Measurements from ENCODE around the gene SLC4A5.
"Not testable (repeated sequence)": the region's sequence is repeated elsewhere in the genome, so short reads cannot be mapped to it uniquely, and the experiment has no call there.

SLC4A5 gene

GRCh38 chr2:74198461-74199274 is 144.5 kb downstream of the SLC4A5 start, which contains the start of gene MTHFD2:
MTHFD2 (plus strand) TSS chr2:74198615; CDS start chr2:74198642, 27 bp downstream.
- peak; percentile 91 for DNase-seq (ENCODE audit: low spot score)

GRCh38 chr2:74198023-74198460 is 145.2 kb downstream of the SLC4A5 start:
- DNase-seq (ENCODE audit: low spot score) = peak; percentile 97

GRCh38 chr2:74197049-74197448 is 146.2 kb downstream of the SLC4A5 start:
- no peak for DNase-seq (ENCODE audit: low spot score)

GRCh38 chr2:74194799-74195198 is 148.4 kb downstream of the SLC4A5 start:
- no peak for DNase-seq (ENCODE audit: low spot score)

GRCh38 chr2:74191596-74192380 is 151.4 kb downstream of the SLC4A5 start:
- no peak for DNase-seq (ENCODE audit: low spot score)

- DNase-seq (ENCODE audit: low spot score) = no peak
These were observed 154.5 kb downstream of the SLC4A5 start for GRCh38 chr2:74188696-74189095.

- peak; percentile 18 for DNase-seq (ENCODE audit: low spot score)
These were observed 155.1 kb downstream of the SLC4A5 start for GRCh38 chr2:74188018-74188601.

- DNase-seq (ENCODE audit: low spot score) = not testable (repeated sequence)
These were observed 156.5 kb downstream of the SLC4A5 start for GRCh38 chr2:74186706-74187105.

- DNase-seq (ENCODE audit: low spot score) = no peak
These were observed 157.2 kb downstream of the SLC4A5 start for GRCh38 chr2:74186038-74186437.

- DNase-seq (ENCODE audit: low spot score) = no peak
These were observed 159.3 kb downstream of the SLC4A5 start for GRCh38 chr2:74183878-74184277.

GRCh38 chr2:74181739-74182138 is 161.5 kb downstream of the SLC4A5 start:
- no peak for DNase-seq (ENCODE audit: low spot score)

GRCh38 chr2:74179063-74179865 is 164.0 kb downstream of the SLC4A5 start:
- no peak for DNase-seq (ENCODE audit: low spot score)

- DNase-seq (ENCODE audit: low spot score) = peak; percentile 95
These were observed 164.8 kb downstream of the SLC4A5 start, which contains the start of gene MOB1A for GRCh38 chr2:74178211-74179062. MOB1A (minus strand) TSS chr2:74178879; CDS start chr2:74178674, 205 bp downstream.

- no peak for DNase-seq (ENCODE audit: low spot score)
These were observed 165.5 kb downstream of the SLC4A5 start for GRCh38 chr2:74177696-74178095.

GRCh38 chr2:74174909-74175308 is 168.3 kb downstream of the SLC4A5 start:
- no peak for DNase-seq (ENCODE audit: low spot score)

GRCh38 chr2:74168739-74169138 is 174.5 kb downstream of the SLC4A5 start:
- no peak for DNase-seq (ENCODE audit: low spot score)

All from iPS-NIHi11 (cell line).